ENCODE results near the gene RGL3. TPM values are rescaled to one million over a fixed set of nuclear protein-coding genes. Genes with fewer than 3 reads are reported as not detected.
A peak's percentile ranks its signal among the peaks of the same experiment; 100 is the strongest.
"Not testable (repeated sequence)": the region's sequence is repeated elsewhere in the genome, so short reads cannot be mapped to it uniquely, and the experiment has no call there.

RGL3 gene
- total and polyA plus RNA-seq, 9 of the 15 experiments (the other 6 are each of a cell fraction or from before 2014, with no cell fraction given) = 0.12 to 0.61 (median 0.32) TPM; not detected in 4

DNA sequence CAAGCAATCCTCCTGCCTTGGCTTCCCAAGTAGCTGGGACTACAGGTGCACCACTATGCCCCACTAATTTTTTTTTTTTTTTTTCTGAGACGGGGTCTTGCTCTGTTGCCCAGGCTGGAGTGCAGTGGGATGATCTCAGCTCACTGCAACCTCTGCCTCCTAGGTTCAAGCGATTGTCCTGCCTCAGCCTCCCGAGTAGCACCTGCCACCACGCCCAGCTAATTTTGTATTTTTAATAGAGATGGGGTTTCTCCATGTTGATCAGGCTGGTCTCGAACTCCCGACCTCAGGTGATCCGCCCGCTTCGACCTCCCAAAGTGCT lies 36.1 kb upstream of the RGL3 start:
- ATAC-seq; BruUV-seq (replicated peaks); H3K79me2 ChIP-seq (ENCODE audit: control insufficient read depth, insufficient read depth, low read length); H2AFZ ChIP-seq (ENCODE audit: low read depth, low read length); FAIRE-seq; H3K27ac ChIP-seq (ENCODE audit: extremely low read depth, low read depth, low read length); H3K27me3 ChIP-seq (ENCODE audit: control insufficient read depth in 2 of 2, insufficient read depth in 2 of 2, low read length in 2 of 2); H3K9ac ChIP-seq (ENCODE audit: insufficient read depth in 1 of 2, low read depth in 2 of 2, low read length in 2 of 2); in situ Hi-C loops (cut with MboI); H3K4me3 ChIP-seq; DNase-seq (ENCODE audit: extremely low read depth in 1 of 4, low spot score in 3 of 4); POLR2A ChIA-PET; H3K9me3 ChIP-seq (replicated peaks; ENCODE audit: control insufficient read depth, insufficient read depth, low read depth, low read length); intact Hi-C loops (cut with micrococcal nuclease); H3K4me2 ChIP-seq (ENCODE audit: insufficient read depth, low read length); H3K36me3 ChIP-seq (ENCODE audit: control insufficient read depth, insufficient read depth, low read length); H3K9me1 ChIP-seq (ENCODE audit: control insufficient read depth, insufficient read depth, low read length); H4K20me1 ChIP-seq (replicated peaks; ENCODE audit: control insufficient read depth, insufficient read depth, low read length): not testable (repeated sequence)
- CTCF ChIA-PET (ENCODE audit: low intra/inter-chr PET ratio) = interaction anchor here (0.6 kb wide), 1 partner anchor 49 kb away, joined by 4 read pairs; no protein-coding TSS in a partner anchor
- 28% methylated on average over 6 of the region's 9 CpGs for WGBS (ENCODE audit: insufficient coverage, low coverage, missing lambda C conversion rate)
- peaks cover 0 to 47% of the 10 kb centered on the region in 2 experiments; a peak in 3 of 5 replicates for H3K4me1 ChIP-seq (replicated peaks in 1 of 2; ENCODE audit: control insufficient read depth in 2 of 2, insufficient read depth in 2 of 2, low read length in 2 of 2)
- TF ChIP-seq BCOR (IDR thresholded peaks at IDR 0.05) = 0 out of 2 replicates have a peak, but pooled peaks have one; percentile 31
- TF ChIP-seq ZNF121 (CRISPR knock-in tag; conservative IDR thresholded peaks at IDR 0.05) = peak; percentile 80

DNA sequence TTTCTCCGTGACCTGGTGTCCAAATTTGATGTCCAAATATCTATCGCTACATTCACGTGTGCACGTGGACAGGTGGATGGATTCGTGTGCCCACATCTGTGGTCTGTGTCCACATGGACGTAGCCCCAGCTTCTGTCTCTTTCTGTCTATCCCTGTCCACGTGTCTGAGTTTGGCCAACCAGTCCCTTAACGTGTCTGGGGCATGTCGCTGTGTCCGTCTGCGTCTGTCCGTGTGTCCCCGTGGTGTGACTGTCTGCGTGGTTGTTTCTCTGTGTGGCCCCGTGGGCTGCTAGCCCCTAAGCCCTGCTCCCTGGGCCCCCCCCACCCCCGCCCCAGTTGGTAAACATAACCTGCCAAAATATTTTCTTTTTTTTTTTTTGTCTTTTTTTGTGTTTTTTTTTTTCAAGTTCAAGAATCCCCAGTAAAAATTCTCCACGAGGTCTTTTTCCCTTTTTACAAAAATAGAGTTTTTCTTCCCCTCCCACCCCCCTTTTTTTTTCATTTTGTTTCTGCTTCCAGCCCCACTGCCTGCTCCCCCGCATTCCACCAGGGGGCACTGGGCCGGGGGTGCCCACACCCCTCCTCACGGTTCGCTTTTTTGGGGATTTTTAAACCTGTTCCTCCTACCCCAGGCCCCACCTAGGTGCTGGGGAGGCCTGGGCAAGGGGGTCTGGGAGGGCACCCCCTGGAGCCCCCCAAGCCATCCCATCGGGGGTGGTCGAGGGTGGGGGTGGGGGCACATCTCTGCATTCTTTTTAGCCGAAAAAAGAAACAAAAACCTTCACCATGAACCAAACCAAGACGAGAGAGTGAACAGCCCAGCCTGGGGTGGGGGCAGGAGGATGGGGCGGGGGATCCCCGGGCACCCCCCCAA lies 34.6 kb upstream of the RGL3 start:
- Histone ChIP-seq H3K27ac (ENCODE audit: extremely low read depth, low read depth, low read length) (no peak overlapping the region), H4K20me1 (replicated peaks; ENCODE audit: control insufficient read depth, insufficient read depth, low read length) (0 out of 2 replicates have a peak, but pooled peaks cover 4% of the 10 kb centered on the region), H3K9me1 (ENCODE audit: control insufficient read depth, insufficient read depth, low read length) (no peaks in the 10 kb centered on the region), H3K4me1 (replicated peaks in 1 of 2; ENCODE audit: control insufficient read depth in 2 of 2, insufficient read depth in 2 of 2, low read length in 2 of 2) (peaks cover 0 to 53% of the 10 kb centered on the region in 2 experiments; a peak in 3 of 5 replicates), H3K79me2 (ENCODE audit: control insufficient read depth, insufficient read depth, low read length) (no peaks in the 10 kb centered on the region), H3K4me2 (ENCODE audit: insufficient read depth, low read length) (no peak overlapping the region), H3K9me3 (replicated peaks; ENCODE audit: control insufficient read depth, insufficient read depth, low read depth, low read length) (no peaks in the 10 kb centered on the region), H3K27me3 (ENCODE audit: control insufficient read depth in 2 of 2, insufficient read depth in 2 of 2, low read length in 2 of 2) (peaks cover 0 to 9% of the 10 kb centered on the region in 2 experiments; a peak in 3 of 5 replicates), H2AFZ (ENCODE audit: low read depth, low read length) (peak overlapping the region; percentile 35; the same call in 1 of the 2 replicates), H3K9ac (ENCODE audit: insufficient read depth in 1 of 2, low read depth in 2 of 2, low read length in 2 of 2) (peak overlapping the region in 1 of 2 experiments; percentile 61; a peak in 1 of 4 replicates), H3K36me3 (ENCODE audit: control insufficient read depth, insufficient read depth, low read length) (peaks cover 20% of the 10 kb centered on the region; the same call in 1 of the 3 replicates), H3K4me3 (no peak overlapping the region)
- ChIA-PET POLR2A (no interaction called here), CTCF (ENCODE audit: low intra/inter-chr PET ratio) (interaction anchor here (0.6 to 1.2 kb wide), 3 partner anchors 134 to 481 kb away, joined by 3 to 7 read pairs (median 3); no protein-coding TSS in a partner anchor)
- FAIRE-seq (peak; percentile 44), ATAC-seq (peak; percentile 66), DNase-seq (ENCODE audit: extremely low read depth in 1 of 4, low spot score in 3 of 4) (peak; percentile 37 to 73 (median 71))
- intact Hi-C loops (cut with micrococcal nuclease) = loop anchor here (2.0 kb wide), 1 partner anchor 29 kb away; no protein-coding TSS in a partner anchor
- WGBS (ENCODE audit: insufficient coverage, low coverage, missing lambda C conversion rate) = 47% methylated on average over 12 of the region's 27 CpGs
- BruUV-seq (replicated peaks) = no TSS peak
- in situ Hi-C loops (cut with MboI) = no loop called here
- TF ChIP-seq ZNF444 (CRISPR knock-in tag; IDR thresholded peaks at IDR 0.05) (no peak), ZBTB7A (IDR thresholded peaks at IDR 0.05; ENCODE audit: borderline replicate concordance, control insufficient read depth, low read depth, low read length) (peak; percentile 77; the same call in 1 of the 2 replicates), HMGN3 (IDR thresholded peaks at IDR 0.05; ENCODE audit: borderline replicate concordance, extremely low read depth, insufficient read length, low read depth, low read length) (no peak), ZNF384 (IDR thresholded peaks at IDR 0.05; ENCODE audit: low read depth, low read length) (peak; percentile 62), RAD21 (CRISPR knock-in tag; conservative IDR thresholded peaks at IDR 0.05 in 1 of 2, IDR thresholded peaks at IDR 0.05 in 1 of 2) (peak in 1 of 2 experiments; percentile 24; a peak in 1 of 4 replicates), TEAD4 (IDR thresholded peaks at IDR 0.05; ENCODE audit: low read length) (peak; percentile 57; the same call in 1 of the 2 replicates), TEAD4 (CRISPR knock-in tag; IDR thresholded peaks at IDR 0.05; ENCODE audit: borderline replicate concordance) (no peak), HEY1 (CRISPR knock-in tag; IDR thresholded peaks at IDR 0.05; ENCODE audit: borderline replicate concordance) (no peak)
- TF ChIP-seq, protein P1, sequence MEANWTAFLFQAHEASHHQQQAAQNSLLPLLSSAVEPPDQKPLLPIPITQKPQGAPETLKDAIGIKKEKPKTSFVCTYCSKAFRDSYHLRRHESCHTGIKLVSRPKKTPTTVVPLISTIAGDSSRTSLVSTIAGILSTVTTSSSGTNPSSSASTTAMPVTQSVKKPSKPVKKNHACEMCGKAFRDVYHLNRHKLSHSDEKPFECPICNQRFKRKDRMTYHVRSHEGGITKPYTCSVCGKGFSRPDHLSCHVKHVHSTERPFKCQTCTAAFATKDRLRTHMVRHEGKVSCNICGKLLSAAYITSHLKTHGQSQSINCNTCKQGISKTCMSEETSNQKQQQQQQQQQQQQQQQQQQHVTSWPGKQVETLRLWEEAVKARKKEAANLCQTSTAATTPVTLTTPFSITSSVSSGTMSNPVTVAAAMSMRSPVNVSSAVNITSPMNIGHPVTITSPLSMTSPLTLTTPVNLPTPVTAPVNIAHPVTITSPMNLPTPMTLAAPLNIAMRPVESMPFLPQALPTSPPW (CRISPR knock-in tag; IDR thresholded peaks at IDR 0.05) = peak; percentile 76
